ENCODE results near the gene DAB2IP. TPM values are rescaled to one million over a fixed set of nuclear protein-coding genes. Genes with fewer than 3 reads are reported as not detected.
A peak's percentile ranks its signal among the peaks of the same experiment; 100 is the strongest.

Gene DAB2IP
- total RNA-seq, 1 donor from 2014 or later: 11.9 TPM

DNA sequence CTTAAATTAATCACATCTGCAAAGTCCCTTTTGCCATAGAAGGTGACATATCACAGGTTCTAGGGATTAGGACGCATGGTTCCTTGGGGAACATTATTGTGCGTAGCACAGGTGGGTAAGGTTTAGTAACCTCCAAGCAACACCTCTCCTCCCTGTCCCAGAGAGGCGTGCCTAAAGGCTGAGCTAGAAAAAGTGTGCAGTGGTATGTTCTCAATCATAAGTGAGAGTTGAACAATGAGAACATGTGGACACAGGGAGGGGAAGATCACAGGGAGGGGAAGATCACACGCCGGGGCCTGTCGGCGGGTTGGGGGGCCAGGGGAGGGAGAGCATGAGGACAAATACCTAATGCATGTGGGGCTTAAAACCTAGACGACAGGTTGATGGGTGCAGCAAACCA is 14.9 kb downstream of the DAB2IP start:
- no peak for DNase-seq

DNA sequence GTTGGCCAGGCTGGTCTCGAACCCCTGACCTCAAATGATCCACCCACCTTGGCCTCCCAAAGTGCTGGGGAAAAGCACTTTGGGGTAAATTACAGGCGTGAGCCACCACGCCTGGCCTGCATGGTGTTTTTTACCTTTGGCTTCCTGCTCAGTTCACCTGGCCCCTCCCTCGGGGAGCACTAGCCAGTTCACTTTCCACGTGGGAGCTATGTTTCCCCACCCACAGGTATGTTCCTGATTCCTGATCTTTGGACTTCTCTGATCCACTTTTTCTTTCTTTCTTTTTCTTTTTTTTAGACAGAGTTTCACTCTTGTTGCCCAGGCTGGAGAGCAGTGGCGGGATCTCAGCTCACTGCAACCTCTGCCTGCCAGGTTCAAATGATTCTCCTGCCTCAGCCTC is 15.8 kb downstream of the DAB2IP start:
- no peak for DNase-seq

DNA sequence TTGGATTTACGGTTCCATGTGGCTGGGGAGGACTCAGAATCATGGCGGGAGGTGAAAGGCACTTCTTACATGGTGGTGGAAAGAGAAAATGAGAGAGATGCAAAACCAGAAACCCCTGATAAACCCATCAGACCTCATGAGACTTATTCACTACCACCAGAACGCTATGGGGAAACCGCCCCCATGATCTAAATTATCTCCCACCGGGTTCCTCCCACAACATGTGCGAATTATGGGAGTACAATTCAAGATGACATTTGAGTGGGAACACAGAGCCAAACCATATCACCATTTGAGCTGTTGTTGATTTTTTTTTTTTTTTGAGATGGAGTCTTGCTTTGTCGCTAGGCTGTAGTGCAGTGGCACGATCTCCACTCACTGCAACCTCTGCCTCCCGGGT is 16.5 kb downstream of the DAB2IP start:
- no peak for DNase-seq

DNA sequence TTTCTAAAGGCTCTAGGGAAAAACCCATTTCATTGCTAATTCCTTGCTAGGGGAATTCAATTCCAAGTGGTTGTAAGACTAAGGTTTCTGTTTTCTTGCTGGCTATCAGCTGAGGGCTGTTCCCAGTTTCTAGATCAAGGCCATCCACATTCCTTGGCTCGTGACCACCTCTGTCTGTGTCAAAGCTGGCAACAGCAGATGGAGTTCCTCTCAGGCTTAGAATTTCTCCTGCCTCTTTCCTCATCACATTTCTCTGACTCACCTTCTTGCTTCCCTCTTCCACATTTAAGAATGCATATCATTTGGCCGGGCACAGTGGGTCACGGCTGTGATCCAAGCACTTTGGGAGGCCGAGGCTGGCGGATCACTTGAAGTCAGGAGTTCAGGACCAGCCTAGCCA is 19.0 kb downstream of the DAB2IP start:
- peak; percentile 62 for DNase-seq

DNA sequence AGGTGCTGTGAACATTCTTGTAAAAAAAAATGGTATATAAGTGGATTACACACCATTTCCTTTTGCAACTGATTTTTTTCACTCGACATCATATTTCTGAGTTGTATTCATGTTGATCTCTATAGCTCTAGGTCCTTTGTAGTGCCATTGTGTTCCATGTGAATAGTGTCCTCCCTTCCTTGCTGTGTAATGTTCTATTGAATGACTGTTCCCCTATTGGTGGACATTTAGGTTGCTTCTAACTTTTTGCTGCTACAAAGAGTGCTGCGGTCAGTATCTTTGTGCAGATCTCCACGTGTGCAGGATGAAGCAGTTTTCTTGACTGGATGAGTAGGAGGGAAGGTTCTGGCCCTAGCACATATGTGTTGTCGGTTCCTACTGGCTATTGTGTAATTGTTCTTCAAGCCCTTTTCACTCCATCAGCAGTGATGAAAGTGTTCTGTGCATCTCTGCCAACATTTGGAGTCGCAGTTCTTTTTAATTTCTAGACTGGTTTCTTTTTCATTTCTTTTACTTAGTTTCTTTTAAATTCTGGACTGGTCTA is 20.2 kb downstream of the DAB2IP start:
- DNase-seq: no peak

DNA sequence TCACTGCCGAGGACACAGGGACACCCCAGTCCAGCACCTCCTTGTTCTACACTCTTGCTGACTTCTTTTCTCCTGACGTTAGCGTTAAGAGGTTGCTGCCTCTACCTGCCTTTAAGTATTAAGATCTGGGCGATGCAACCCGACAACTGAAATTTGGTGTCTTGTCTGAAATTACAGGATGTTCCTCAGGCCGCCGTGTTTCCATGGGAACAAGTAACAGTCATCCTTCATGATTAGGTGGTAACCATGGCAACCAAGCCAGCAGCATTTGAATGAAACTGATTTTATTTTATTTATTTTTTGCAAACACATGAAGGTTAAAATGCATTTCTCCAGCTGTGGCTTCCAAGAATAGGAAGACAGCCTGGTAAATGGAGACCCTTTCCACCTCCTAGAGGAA is 20.8 kb downstream of the DAB2IP start:
- DNase-seq: peak; percentile 35

DNA sequence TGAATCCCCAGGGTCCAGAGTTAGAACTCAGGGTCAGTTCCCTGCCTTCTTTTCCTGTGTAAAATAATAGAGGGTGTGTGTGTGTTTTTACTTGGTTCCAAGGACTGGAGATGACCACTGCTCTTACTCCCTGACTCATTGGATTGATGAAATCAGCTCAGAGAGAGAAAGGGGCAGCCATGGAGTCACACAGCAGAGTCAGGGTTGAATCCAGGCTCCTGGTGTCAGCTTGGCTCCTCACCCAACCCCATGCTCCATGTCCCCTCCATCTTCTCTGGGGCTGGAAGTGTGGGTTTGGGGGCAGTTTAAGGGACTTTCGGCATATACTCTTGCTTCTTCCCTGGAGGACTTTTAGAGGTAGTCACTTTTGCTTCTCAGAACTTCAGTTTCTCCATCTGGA is 21.6 kb downstream of the DAB2IP start:
- DNase-seq: no peak

DNA sequence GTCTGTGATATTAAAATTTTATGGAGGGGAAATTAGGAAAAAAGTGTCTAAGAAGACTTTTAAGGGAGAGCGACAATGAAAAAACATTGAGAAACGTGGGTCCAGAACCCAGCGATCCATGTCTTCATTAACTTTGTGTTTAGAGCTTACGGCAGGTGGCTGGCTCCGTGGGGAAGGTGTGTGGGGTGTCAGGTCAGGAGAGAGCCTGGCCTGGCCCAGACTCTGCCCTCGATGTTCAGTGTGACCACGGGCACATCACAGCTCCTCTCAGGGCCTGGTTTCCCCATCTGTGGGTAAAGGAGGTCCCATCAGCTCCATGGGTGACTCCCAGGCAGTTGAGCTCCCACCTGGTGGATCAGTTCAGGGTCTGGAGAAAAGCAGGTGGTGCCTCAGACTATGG is 22.1 kb downstream of the DAB2IP start:
- no peak for DNase-seq

DNA sequence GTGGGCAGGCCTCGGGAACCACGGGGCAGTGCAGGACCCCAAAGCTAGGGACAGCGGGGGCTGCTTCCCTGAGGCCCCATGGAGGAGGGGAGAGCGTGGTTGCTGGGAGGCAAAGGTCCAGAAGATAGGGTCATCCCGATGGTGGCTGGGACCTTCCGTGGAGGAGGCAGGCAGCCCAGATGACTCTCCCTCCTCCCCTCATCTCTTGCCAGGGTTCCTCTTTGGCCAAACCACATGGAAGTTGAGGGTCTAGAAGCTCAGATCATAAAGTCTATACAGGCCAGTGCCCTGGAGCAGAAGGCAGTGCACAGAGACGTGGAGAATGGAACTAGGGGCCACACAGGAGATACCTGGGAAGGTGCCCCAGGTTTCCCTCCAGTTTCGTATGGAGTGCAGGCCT is 22.6 kb downstream of the DAB2IP start:
- DNase-seq: no peak

DNA sequence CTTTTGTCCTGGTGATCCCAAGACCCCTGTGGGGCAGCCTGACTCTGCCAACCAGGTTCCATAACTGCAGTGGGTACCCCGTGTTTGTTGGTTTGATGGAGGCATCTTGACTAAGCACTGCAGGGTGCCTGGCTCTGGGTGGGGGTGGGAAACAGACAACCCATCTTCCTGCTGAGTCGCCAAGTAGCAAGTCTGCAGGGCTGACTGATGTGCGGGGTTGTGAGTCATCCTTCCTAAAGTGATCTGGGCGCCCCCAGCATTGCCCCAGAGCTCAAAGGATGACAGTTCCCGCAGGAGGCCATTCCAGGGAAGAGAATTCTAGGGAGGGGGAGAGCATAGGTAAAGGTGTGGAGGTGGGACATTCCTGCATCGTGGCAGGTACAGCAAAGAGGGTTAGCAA is 23.5 kb downstream of the DAB2IP start:
- peak; percentile 24 for DNase-seq

DNA sequence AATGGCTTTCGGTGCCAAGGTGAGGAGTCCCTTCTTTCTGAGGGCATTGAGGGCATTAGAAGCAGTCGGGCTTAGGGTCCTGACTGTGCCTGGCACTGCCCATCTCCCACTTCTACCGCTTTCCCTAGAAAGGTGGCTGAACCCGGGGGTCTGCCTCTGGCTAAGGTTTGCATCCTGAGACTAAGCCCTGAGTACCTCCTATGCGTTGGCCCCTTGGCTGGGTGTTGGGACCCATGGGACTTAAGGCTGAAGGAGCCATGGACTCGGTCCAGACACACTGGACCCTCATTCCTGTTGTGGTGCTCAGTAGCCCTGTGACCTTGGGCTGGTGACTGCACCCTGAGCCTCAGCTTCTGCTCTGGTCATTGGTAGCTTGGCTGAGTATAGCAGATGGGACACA is 23.9 kb downstream of the DAB2IP start:
- no peak for DNase-seq

DNA sequence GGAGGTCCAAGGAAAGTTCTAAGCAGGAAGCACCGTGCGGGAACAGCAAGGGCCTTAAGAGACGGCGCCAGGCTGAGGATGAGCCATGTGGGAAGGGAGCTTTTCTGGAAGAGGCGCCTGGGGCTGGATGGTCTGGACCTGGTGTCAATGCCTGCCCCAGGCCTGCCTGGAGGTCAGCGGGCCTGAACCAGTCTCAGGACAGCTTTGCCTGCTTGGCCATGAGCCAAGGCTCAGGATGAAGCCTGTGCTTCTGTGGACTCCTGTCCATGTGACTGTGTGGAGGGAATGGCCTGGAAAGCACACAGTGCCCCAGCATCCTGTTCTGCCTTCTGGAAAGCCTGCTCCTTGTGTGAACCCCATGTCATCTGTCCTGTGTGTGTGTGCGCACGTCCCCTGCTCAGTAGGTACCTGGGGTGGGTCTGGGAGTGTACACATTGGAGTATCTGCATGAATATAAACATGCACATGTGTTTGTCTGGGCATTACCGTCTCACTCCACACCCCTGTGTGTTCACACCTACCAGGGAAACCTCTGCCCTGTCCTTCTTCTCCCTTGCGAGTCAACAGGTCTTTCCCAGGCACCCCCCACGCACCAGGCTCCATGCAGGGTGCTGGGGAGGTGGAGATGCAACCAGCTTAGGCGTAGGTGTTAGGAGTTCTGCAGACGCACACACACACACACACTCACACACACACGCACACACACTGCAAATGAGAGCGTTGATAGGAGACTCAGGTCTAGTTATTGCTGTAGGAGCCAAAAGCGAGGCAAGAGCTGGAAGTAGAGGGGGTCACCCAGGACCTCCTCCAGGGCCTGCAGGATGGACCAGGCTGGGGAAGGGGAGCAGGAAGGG is 24.8 kb downstream of the DAB2IP start:
- peak; percentile 41 for DNase-seq

DNA sequence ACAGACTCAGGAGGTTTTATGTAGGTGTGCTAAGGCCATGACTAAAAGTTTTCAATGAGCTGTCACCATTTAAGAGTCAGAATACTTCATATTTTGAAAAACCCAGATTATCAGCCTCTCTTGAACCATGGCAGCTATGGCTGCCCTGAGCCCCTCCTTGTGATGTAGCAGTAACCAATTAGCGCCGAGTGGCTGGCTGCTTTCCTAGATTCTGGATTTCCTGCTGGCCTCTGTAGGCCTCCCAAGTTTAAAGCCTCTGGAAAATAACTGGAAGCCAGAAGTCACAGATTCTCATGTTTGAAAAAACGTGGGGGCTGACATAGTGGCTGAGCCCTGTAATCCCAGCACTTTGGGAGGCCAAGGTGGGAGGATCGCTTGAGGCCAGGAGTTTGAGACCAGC is 25.5 kb downstream of the DAB2IP start:
- no peak for DNase-seq

DNA sequence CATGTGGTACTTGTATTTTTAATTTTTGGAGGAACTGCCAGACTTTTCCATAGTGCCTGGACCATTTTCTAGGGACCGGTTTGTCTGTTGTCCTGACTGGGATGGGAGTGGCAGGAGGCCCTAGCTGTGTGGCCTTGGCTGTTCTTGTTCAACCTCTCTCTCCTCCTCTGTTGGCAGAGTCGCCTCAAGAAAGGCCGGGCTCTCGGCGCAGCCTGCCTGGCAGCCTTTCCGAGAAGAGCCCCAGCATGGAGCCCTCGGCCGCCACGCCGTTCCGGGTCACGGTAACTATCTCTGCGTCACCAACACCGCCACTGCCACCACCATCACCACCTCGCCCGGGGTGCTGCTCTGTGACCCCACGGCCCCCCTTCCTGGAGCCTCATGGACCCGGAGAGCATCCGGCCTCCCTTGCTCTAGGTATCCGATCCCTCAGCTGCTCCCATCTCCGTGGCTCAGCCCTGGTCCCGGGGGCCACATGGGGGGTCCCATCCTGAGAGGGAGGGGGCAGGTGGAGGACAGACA is 27.1 kb downstream of the DAB2IP start:
- DNase-seq: no peak

DNA sequence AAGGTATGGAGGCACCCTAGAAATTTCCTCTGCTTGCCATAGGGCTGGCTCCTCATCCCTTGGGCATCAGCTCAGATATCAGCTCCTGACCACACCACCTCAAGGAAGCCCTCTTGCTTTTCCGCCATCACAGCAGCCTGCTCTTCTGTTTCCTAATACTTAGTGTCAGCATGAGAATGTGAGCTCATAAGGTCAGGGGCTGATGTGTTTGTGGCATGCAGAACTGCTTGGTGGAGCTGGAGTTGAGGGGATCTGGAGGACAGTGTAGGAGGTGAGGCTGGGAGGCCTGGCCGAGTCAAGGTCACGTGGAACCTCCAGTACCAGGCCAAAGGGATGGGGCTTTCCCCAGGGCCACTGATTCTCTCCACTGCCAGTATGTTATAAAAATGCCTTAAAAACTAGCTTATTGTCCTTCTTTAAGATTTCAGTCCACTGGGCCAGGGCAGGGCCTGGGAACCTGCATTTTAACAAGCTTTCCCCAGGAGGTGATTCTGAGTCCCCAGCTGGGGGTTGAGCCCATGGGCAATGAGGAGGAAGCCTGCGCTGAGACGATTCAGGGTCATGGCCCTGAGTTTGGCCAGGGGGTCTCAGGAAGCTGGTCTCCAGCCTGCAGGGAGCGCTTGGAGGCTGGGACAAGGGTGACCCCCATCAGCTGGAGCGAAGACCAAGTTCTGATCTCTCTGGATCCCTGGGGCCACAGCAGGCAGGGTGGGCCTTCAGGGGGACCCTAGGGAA is 28.6 kb downstream of the DAB2IP start:
- no peak for DNase-seq

DNA sequence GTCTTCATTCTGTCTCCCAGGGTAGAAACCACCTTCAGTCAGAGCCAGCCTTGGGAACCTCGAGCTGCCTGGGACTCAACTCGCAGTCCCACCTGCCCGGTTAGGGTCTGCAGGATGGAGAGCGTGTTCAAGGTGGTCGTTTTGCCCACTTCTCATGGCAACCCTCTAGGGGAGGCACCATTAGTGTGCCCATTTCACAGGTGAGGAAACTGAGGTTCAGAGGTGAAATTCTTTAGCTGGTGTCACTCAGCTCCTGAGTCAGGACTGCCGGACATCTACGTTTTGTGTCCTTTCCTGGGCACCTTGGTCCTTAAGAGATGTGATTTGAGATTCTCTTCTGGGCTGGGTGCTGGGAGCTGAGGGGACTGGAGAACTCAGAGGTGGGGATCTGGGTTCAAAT is 30.0 kb downstream of the DAB2IP start:
- DNase-seq: no peak

DNA sequence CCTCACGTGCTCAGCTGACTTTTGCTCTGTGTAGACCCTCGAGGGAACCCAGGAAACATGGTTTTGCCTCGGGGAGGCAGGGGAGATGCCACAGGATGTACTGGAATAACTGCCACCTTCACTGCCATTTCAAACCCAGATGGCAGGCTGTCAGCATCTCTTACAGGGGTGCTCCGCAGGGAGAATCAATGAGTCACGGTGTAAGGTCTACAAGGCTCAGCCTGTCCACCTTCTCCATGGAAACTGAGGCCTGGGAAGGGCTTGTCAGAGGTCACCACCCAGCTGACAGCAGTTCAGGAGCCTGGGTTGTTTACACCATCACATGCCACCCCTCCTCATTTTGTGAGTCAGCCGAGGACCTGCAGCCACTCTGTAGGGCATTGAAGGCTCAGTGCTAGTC is 30.8 kb downstream of the DAB2IP start:
- no peak for DNase-seq

DNA sequence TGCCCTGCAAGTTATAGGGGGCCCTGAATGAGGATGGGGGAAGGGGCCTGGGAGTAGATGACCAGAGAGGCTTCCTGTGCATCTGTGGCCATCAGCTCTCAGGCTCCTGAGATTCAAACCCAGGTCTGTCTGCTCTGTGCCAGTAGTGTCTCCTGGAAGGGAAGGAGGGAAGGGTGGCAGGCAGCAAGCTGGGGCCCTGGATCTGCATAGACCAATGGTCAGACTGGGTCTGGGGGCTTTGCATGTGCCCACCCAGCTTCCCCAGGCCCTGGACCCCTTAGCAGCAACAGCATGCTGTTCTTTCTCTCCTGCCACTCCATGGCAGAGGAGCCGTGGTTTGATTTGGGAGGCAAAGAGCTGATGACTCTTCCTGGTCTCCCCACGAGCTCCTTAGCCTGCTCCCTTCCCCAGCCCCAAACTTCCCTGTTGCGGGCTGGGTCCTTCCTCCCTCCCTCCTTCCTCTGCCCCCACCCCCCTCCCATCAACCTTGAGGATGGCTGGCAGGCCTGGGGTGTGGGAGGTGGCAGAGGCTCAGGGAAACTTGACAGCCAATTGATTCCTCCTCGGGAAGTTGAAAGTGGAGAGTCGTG is 31.6 kb downstream of the DAB2IP start:
- no peak for DNase-seq

DNA sequence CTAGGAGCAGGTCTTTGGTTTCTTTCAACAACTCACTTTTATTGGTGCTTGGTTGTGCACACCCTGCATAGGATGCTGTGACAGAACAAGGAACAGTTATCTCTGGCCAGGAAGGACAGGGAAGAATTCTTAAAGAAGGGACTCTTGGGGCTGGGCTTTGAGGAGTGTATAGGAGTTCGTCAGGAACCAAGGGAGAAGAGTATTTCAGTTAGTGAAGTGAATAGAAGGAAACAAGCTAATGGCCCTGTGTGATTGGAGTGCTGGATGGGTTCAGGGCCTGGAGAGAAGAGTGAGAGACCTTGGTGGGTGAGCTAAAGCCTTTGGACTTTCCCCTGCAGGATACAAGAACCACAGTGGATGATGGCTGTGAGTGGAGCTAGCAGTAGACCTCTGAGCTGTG is 32.2 kb downstream of the DAB2IP start:
- DNase-seq: no peak

DNA sequence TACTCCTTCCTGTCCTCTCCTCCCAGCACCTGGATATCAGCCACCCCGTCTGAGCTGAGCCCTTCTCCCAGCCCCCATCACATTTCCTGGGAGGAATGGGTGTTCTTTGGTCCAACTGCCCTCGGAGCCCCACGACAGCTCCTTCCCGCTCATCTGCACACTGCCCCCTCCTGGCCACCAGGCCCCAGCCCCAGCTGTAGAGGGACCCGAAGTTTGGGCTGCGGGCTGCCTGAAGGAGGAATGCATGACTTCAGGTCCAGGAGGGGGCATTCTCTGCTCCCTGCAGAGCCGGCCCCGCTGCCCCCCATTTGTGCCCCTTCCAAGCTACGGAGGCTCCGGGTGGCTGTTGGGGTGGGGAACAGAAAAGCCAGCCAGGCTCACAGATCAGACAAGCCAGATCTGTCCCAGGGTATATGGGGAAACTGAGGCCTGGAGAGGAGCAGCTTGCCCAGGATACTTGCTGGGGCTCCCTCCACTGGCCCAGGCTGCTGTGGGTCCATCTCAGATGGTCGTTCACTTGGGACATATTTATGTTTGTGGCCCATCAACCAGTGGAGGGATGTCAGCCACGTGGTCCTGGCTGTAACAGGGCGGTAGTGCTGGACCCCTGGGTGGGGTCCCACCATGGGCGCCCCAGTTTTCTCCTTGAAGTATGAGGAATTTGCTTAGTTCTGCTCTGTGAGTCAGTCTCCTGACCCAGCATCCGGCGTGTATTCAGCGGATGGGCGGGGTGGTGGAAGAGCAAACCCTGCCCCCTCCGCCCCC is 33.1 kb downstream of the DAB2IP start:
- DNase-seq: no peak

DNA sequence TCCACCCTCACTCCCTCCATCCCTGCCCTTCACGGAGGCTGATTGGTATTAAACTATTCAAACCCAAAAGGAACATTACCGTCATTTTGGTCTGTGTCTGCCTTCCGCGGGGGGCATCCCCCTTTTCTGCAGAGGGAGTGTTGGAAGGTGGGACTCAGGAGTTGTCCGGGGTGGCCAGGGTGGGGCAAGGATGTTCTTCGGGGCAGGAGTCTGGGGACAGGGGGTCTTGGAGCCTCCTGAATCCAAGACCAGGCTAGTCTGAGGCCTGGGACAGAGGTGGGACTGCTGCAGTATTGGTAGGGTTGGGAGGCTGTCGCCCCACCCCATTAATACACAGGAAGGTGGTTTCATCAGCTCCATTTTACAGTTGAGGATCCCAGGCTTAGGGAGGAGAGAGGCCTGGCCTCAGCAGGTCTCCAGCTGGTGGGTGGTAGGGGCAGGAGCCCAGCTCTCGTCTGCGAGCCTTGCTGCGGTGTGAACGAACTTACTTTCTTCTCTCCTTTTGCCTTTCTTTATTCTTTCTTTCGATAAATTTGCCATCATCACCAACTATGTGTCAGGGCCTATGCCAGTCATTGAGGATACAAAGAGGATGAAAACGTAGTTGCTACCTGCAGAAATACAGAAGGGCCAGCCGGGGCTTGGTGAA is 33.8 kb downstream of the DAB2IP start:
- DNase-seq: no peak

Data from occipital lobe (tissue), 2 donors.